IMR-90 (cell line): ENCODE data around the gene MRPL43. TPM values are rescaled to one million over a fixed set of nuclear protein-coding genes. Genes with fewer than 3 reads are reported as not detected.

Source experiments
- ATAC-seq: fragments of 200-7000 bp; cut with Tn5 transposase; 2 replicates; pipeline ENCODE4 v1.9.1; 2020; ENCODE audit warnings: low read depth, mild to moderate bottlenecking, moderate library complexity
- BruUV-seq: library from RNA; stranded (reverse); fragments of 400-500 nt; replicated peaks from 2 replicates; lab custom pipeline; 2021; lab: Mats Ljungman, UMichigan
- CTCF ChIA-PET: fragments of 300-600 bp; formaldehyde crosslinking; extraction: SDS; loops from one replicate; lab custom pipeline; 2021; ENCODE audit warnings: antibody characterized with exemption; lab: Yijun Ruan, JAX
- POLR2A ChIA-PET: fragments of 300-600 bp; sonication (Branson Sonifier 250); formaldehyde crosslinking; loops from one replicate; lab custom pipeline; 2022; ENCODE audit warnings: antibody characterized with exemption; ENCODE audit not compliant: unreplicated experiment; lab: Charles Lee
- DNase-seq: peaks from one replicate; pipeline ENCODE4 v3.0.0; 2013
- H2AFZ ChIP-seq: replicated peaks from 2 replicates; pipeline ENCODE3; 2013; ENCODE audit warnings: low read length, mild to moderate bottlenecking; ENCODE audit not compliant: poor library complexity
- H2AK5ac ChIP-seq: 2 replicates; pipeline ENCODE4 v1.6.1; 2013; ENCODE audit warnings: low read depth, low read length, inconsistent platforms
- H2AK9ac ChIP-seq: replicated peaks from 2 replicates; pipeline ENCODE3; 2013; ENCODE audit warnings: mild to moderate bottlenecking, low read depth, low read length, moderate library complexity; ENCODE audit not compliant: poor library complexity
- H2BK120ac ChIP-seq: 2 replicates; pipeline ENCODE4 v1.6.1; 2013; ENCODE audit warnings: low read depth, low read length, inconsistent platforms
- H2BK15ac ChIP-seq: 3 replicates; pipeline ENCODE4 v1.6.1; 2013; ENCODE audit warnings: low read depth, low read length, inconsistent platforms
- H2BK20ac ChIP-seq: 2 replicates; pipeline ENCODE4 v1.6.1; 2013; ENCODE audit warnings: low read depth, mild to moderate bottlenecking, inconsistent platforms, low read length, moderate library complexity
- H2BK5ac ChIP-seq: 2 replicates; pipeline ENCODE4 v1.6.1; 2013; ENCODE audit warnings: mild to moderate bottlenecking, low read depth, low read length, inconsistent platforms; ENCODE audit not compliant: poor library complexity, severe bottlenecking
- H3K14ac ChIP-seq: replicated peaks from 2 replicates; pipeline ENCODE4 v1.6.1; 2013; ENCODE audit warnings: low read depth, low read length, inconsistent platforms
- H3K18ac ChIP-seq: 2 replicates; pipeline ENCODE4 v1.6.1; 2013; ENCODE audit warnings: low read depth, low read length, control low read depth
- H3K23ac ChIP-seq: 2 replicates; pipeline ENCODE4 v1.6.1; 2013; ENCODE audit warnings: low read depth, low read length, inconsistent platforms
- H3K27ac ChIP-seq: 2 replicates; pipeline ENCODE4 v1.5.1; 2013; ENCODE audit warnings: mild to moderate bottlenecking, control low read depth, low read length; ENCODE audit not compliant: insufficient read depth
- H3K27me3 ChIP-seq: 2 replicates; pipeline ENCODE4 v1.6.1; 2013; ENCODE audit warnings: low read length; ENCODE audit not compliant: control insufficient read depth, insufficient read depth
- H3K36me3 ChIP-seq: 2 replicates; pipeline ENCODE4 v1.6.1; 2013; ENCODE audit warnings: low read length, mixed read lengths; ENCODE audit not compliant: control insufficient read depth, insufficient read depth
- H3K4ac ChIP-seq: 2 replicates; pipeline ENCODE4 v1.6.1; 2013; ENCODE audit warnings: low read depth, low read length, inconsistent platforms
- H3K4me1 ChIP-seq: 2 replicates; pipeline ENCODE4 v1.6.1; 2013; ENCODE audit warnings: low read length, mixed read lengths; ENCODE audit not compliant: control insufficient read depth, insufficient read depth
- H3K4me2 ChIP-seq: 2 replicates; pipeline ENCODE4 v1.6.1; 2013; ENCODE audit warnings: low read depth, mild to moderate bottlenecking, control low read depth, low read length, moderate library complexity
- H3K4me3 ChIP-seq: 2 replicates; pipeline ENCODE4 v1.5.1; 2013; ENCODE audit warnings: low read depth, mild to moderate bottlenecking, control low read depth, low read length, moderate library complexity; ENCODE audit not compliant: insufficient read depth
- H3K56ac ChIP-seq: 2 replicates; pipeline ENCODE4 v1.6.1; 2013; ENCODE audit warnings: low read length, inconsistent platforms; ENCODE audit not compliant: insufficient read depth; ENCODE audit errors: extremely low read depth
- H3K79me1 ChIP-seq, 2 experiments: 2 replicates each; pipeline ENCODE4 v1.6.1; 2013; ENCODE audit warnings: low read length in 2 of 2, inconsistent platforms in 1 of 2, low read depth in 1 of 2
- H3K9ac ChIP-seq: 2 replicates; pipeline ENCODE4 v1.6.1; 2013; ENCODE audit warnings: low read depth, low read length, control low read depth
- H3K9me1 ChIP-seq: 2 replicates; pipeline ENCODE4 v1.6.1; 2013; ENCODE audit warnings: low read length, inconsistent platforms; ENCODE audit not compliant: insufficient read depth
- H3K9me3 ChIP-seq: 2 replicates; pipeline ENCODE4 v1.6.1; 2013; ENCODE audit warnings: low read length; ENCODE audit not compliant: control insufficient read depth, insufficient read depth
- H4K20me1 ChIP-seq: 2 replicates; pipeline ENCODE4 v1.6.1; 2013; ENCODE audit warnings: low read length, inconsistent platforms; ENCODE audit not compliant: insufficient read depth
- H4K5ac ChIP-seq: 2 replicates; pipeline ENCODE4 v1.6.1; 2013; ENCODE audit warnings: mild to moderate bottlenecking, low read depth, low read length, control low read depth
- H4K8ac ChIP-seq, 2 experiments: 2 replicates each; pipeline ENCODE4 v1.6.1; 2013; ENCODE audit warnings: low read depth in 2 of 2, low read length in 2 of 2, control low read depth in 1 of 2, inconsistent platforms in 1 of 2
- H4K91ac ChIP-seq: 2 replicates; pipeline ENCODE4 v1.6.1; 2013; ENCODE audit warnings: low read depth, low read length, inconsistent platforms; ENCODE audit not compliant: insufficient read depth
- BHLHE40 ChIP-seq: fragments of 150-350 bp; IDR thresholded peaks from 2 replicates; pipeline ENCODE4 v1.6.1; 2016; ENCODE audit warnings: mild to moderate bottlenecking, low read depth, low read length
- CEBPB ChIP-seq: IDR thresholded peaks from 2 replicates; pipeline ENCODE4 v1.6.1; 2012; ENCODE audit warnings: low read depth, low read length, improper control_type of control experiment
- ELK1 ChIP-seq: fragments of 150-350 bp; IDR thresholded peaks from 2 replicates; pipeline ENCODE4 v1.6.1; 2016; ENCODE audit warnings: low read depth, mild to moderate bottlenecking, low read length, moderate library complexity, borderline replicate concordance
- FOS ChIP-seq: fragments of 150-350 bp; IDR thresholded peaks from 2 replicates; pipeline ENCODE4 v1.6.1; 2016; ENCODE audit warnings: low read depth, low read length
- MAFK ChIP-seq: IDR thresholded peaks from 2 replicates; pipeline ENCODE4 v1.6.1; 2012; ENCODE audit warnings: low read depth, low read length, improper control_type of control experiment
- MAZ ChIP-seq: IDR thresholded peaks from 2 replicates; pipeline ENCODE4 v1.6.1; 2012; ENCODE audit warnings: low read depth, mild to moderate bottlenecking, low read length, improper control_type of control experiment, moderate library complexity, borderline replicate concordance
- MXI1 ChIP-seq: IDR thresholded peaks from 2 replicates; pipeline ENCODE4 v1.6.1; 2012; ENCODE audit warnings: low read depth, mild to moderate bottlenecking, low read length, moderate library complexity, borderline replicate concordance
- NFE2L2 ChIP-seq: fragments of 150-350 bp; IDR thresholded peaks from 2 replicates; pipeline ENCODE4 v1.6.1; 2016; ENCODE audit warnings: low read depth, mild to moderate bottlenecking, low read length
- RAD21 ChIP-seq: IDR thresholded peaks from 2 replicates; pipeline ENCODE4 v1.6.1; 2012; ENCODE audit warnings: low read length, improper control_type of control experiment
- RFX5 ChIP-seq: IDR thresholded peaks from 2 replicates; pipeline ENCODE4 v1.8.0; 2012; ENCODE audit warnings: low read depth, mild to moderate bottlenecking, low read length, moderate library complexity
- SMC3 ChIP-seq: fragments of 150-350 bp; IDR thresholded peaks from 2 replicates; pipeline ENCODE4 v1.6.1; 2016; ENCODE audit warnings: low read depth, mild to moderate bottlenecking, antibody characterized with exemption, low read length, moderate library complexity
- USF2 ChIP-seq: fragments of 150-350 bp; IDR thresholded peaks from 2 replicates; pipeline ENCODE4 v1.6.1; 2017; ENCODE audit warnings: mild to moderate bottlenecking, antibody characterized with exemption, low read length, low read depth
- WGBS, 2 experiments: methylation state at CpG; one replicate each; pipeline versions ENCODE4 v1.1.5 to v1.1.7; 2013; ENCODE audit warnings: missing lambda C conversion rate in 2 of 2; ENCODE audit not compliant: insufficient read length in 1 of 2; ENCODE audit errors: extremely low coverage in 2 of 2; 5-methylcytosine and 5-hydroxymethylcytosine counted together
- dilution Hi-C: fragments of 300-500 bp; cut with HindIII; formaldehyde crosslinking; loops from one replicate; pipeline ENCODE4 v1.14.3; 2018; ENCODE audit warnings: low sequenced_read_pairs; ENCODE audit not compliant: unreplicated experiment
- in situ Hi-C: fragments of 300-500 bp; cut with MboI; formaldehyde crosslinking; loops from 3 replicates; pipeline ENCODE4 v1.14.3; 2019; ENCODE audit warnings: low sequenced_read_pairs, inconsistent platforms, mixed read lengths
- intact Hi-C: fragments of 100-400 bp; cut with micrococcal nuclease; formaldehyde crosslinking; loops from 2 replicates; pipeline ENCODE4 v1.10.0; 2022
- polyA plus RNA-seq, 3 experiments: library from polyadenylated mRNA; depleted of rRNA; stranded (reverse); fragments of >200 nt; gene quantifications; 2 replicates each; pipeline ENCODE4 v1.2.3, GENCODE V29; 2012; ENCODE audit warnings: low replicate concordance in 1 of 3
- total RNA-seq: library from RNA; depleted of rRNA; stranded (reverse); fragments of >200 nt; gene quantifications from 2 replicates; pipeline ENCODE4 v1.2.3, GENCODE V29; 2012
- TF ChIP-seq, protein P1 (sequence below): conservative IDR thresholded peaks from 2 replicates; pipeline ENCODE4 v1.5.1; 2012; ENCODE audit warnings: mild to moderate bottlenecking, low read depth, low read length, improper control_type of control experiment

The MRPL43 gene
- total and polyA plus RNA-seq, 2 of the 4 experiments (the other 2 are of a cell fraction) = 61.3 to 142 TPM

GRCh38 chr10:100987685-100988049 is 370 bp upstream of the MRPL43 start:
- Histone ChIP-seq H3K14ac (peak overlapping the region; percentile 82; the same call in 1 of the 2 replicates), H4K20me1 (0 out of 2 replicates have a peak, but pooled peaks cover 3% of the 10 kb centered on the region), H3K56ac (peak overlapping the region; percentile 66), H3K23ac (peak overlapping the region; percentile 87), H3K9me3 (no peaks in the 10 kb centered on the region), H2BK15ac (no peak overlapping the region), H2AK5ac (peak overlapping the region; percentile 57), H3K79me1 (peaks cover 60 to 67% of the 10 kb centered on the region in 2 experiments), H4K5ac (peak overlapping the region; percentile 38; the same call in 1 of the 2 replicates), H3K27ac (peak overlapping the region; percentile 9; the same call in 1 of the 2 replicates), H4K8ac (peak overlapping the region; percentile 95 to 100), H2AFZ (peak overlapping the region; percentile 99), H3K27me3 (no peaks in the 10 kb centered on the region), H2BK20ac (no peak overlapping the region), H3K18ac (no peak overlapping the region), H3K4me1 (peaks cover 8% of the 10 kb centered on the region; the same call in 1 of the 2 replicates), H4K91ac (peak overlapping the region; percentile 45), H3K36me3 (peaks cover 31% of the 10 kb centered on the region), H3K4me3 (peak overlapping the region; percentile 90), H2BK5ac (no peak overlapping the region), H3K9ac (peak overlapping the region; percentile 70), H2AK9ac (peak overlapping the region; percentile 98), H3K4me2 (peak overlapping the region; percentile 99), H3K4ac (peak overlapping the region; percentile 88), H3K9me1 (peaks cover 9% of the 10 kb centered on the region), H2BK120ac (no peak overlapping the region)
- intact Hi-C loops = no loop called here
- POLR2A ChIA-PET = no interaction called here
- peak; percentile 15 for ATAC-seq
- WGBS, 2 experiments = 0% methylated on average over 15 of the region's 15 CpGs; no CpG with 5 or more reads in 1 of the 2 experiments
- no peak for DNase-seq
- dilution Hi-C loops = no loop called here
- in situ Hi-C loops = no loop called here
- TF ChIP-seq BHLHE40 = no peak
- no peak for TF ChIP-seq MXI1
- no peak for TF ChIP-seq USF2
- TF ChIP-seq ELK1 = no peak
- TF ChIP-seq NFE2L2 = no peak
- no peak for TF ChIP-seq FOS
- TF ChIP-seq MAFK = no peak
- TF ChIP-seq RAD21 = no peak
- TF ChIP-seq MAZ = no peak
- TF ChIP-seq, protein P1, sequence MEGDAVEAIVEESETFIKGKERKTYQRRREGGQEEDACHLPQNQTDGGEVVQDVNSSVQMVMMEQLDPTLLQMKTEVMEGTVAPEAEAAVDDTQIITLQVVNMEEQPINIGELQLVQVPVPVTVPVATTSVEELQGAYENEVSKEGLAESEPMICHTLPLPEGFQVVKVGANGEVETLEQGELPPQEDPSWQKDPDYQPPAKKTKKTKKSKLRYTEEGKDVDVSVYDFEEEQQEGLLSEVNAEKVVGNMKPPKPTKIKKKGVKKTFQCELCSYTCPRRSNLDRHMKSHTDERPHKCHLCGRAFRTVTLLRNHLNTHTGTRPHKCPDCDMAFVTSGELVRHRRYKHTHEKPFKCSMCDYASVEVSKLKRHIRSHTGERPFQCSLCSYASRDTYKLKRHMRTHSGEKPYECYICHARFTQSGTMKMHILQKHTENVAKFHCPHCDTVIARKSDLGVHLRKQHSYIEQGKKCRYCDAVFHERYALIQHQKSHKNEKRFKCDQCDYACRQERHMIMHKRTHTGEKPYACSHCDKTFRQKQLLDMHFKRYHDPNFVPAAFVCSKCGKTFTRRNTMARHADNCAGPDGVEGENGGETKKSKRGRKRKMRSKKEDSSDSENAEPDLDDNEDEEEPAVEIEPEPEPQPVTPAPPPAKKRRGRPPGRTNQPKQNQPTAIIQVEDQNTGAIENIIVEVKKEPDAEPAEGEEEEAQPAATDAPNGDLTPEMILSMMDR = no peak
- TF ChIP-seq RFX5 = no peak
- TF ChIP-seq SMC3 = no peak
- no peak for TF ChIP-seq CEBPB
- CTCF ChIA-PET = interaction anchor here (1.5 kb wide), 1 partner anchor 27 kb away, joined by 3 read pairs; no protein-coding TSS in a partner anchor
- BruUV-seq = TSS peak; percentile 62
